ENCODE data around the gene TSHZ2.

DNA sequence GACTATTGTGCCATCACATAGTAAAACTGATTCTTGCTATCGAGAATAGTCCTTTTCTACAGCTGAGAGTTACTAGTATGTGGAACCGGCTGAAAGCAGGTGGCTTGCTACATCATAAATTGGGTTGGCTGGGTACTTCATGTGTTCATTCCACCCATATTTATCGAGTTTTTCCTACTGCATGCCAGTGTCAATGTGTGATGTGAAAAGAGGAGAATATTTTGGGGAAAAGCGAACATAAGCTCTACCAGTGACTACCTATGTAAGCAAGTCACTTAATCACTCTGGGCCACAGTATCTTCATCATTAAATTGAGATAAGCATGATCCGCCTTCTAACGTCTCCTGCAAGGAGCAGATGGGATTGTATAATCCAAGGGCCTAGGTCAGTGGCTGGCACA is 61.0 kb downstream of the TSHZ2 start:
- no peak for TF ChIP-seq YY1 (IDR thresholded peaks at IDR 0.05; ENCODE audit: low read depth)
- no peak for TF ChIP-seq TEAD4 (IDR thresholded peaks at IDR 0.05)
- no peak for TF ChIP-seq USF1 (IDR thresholded peaks at IDR 0.05)

All from Ishikawa (cell line).